Activated CD4-positive, alpha-beta T cell treated with anti-CD3 and anti-CD28 coated beads, Interleukin-2, amount 50 U/mL, for 24 hours (primary cell): ENCODE results near the gene IL1F10.
"Not testable (repeated sequence)": the region's sequence is repeated elsewhere in the genome, so short reads cannot be mapped to it uniquely, and the experiment has no call there.

Experiments
- DNase-seq, 2 donors: peaks; one replicate each; pipeline ENCODE4 v3.0.0-alpha.2; 2020; ENCODE audit warnings: low read depth in 1 of 2, low spot score in 1 of 2

Gene IL1F10

GRCh38 chr2:113080134-113080533 lies 12.4 kb downstream of the IL1F10 start:
- peak; percentile 24 to 42 for DNase-seq

- DNase-seq: no peak
Measured at GRCh38 chr2:113081488-113082210, 13.9 kb downstream of the IL1F10 start.

DNA sequence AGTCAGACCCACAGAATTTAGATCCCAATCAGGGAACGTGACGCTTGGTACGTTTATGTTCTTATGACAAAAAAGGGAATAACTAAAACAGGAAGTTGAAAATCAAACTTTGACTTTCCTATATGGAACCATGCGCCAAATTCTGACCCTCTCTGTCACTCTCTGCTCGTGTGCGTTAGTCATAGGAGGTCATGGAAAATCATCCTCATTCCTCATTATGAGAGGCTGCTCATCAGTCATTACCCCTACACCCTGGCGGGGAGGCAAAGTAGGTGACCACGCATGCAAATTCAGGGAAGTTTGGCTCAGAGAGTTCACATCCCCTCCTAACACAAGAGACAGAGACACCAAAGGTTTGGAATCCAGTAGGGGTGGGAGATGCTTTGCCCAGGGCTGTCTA lies 15.5 kb downstream of the IL1F10 start:
- DNase-seq: no peak

DNA sequence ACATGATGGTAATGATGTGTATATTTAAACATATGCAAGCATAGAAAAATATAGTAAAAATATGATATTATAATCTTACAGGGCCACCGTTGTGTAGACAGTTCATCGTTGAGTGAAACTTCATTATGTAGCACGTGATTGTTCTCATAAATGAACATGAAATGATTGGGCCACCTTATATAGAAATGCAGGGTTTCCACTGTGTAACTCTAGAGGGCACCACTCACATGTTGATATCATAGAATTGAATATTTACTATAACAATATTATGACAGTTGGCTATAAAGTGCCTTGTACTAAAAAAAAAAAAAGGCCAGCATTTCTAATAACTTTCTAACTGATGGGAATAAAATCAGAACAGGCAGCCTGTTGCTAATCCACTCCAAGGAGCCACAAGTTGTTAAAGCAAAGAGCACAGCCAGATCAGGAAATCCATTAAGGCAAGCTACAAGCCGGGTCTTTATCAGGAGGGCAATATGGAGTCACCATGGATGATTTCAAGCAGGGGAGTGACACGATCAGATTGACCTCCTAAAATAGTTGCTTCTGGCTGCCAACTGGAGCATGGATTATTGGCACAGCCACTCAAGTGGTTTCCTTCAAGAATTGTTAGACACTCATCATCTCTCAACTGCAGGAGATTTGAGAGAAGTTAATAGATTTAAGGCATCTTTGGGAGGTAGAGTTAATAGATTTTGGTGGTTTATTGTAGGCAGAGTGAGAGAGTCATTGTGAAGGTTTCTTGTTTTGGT lies 16.7 kb downstream of the IL1F10 start:
- DNase-seq: no peak

DNA sequence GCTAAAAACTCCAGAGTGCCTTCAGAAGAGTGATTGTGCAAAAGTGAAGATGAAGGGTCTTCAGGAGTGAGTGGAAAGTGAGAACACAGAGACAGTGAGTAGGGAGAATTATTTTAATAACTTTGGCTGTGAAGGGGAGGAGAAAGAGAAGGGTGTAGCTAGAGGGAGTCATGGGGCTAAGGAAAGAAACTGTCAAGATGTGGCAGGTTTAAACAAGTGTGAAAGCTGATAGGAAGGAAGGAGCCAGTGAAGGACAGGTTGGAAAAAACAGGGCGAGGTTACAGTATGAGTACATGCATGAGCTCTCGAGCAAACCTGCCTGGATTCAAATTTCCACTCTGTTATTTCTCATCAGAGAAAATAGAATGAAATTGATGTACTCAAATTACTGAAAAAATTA lies 17.8 kb downstream of the IL1F10 start:
- no peak for DNase-seq

DNA sequence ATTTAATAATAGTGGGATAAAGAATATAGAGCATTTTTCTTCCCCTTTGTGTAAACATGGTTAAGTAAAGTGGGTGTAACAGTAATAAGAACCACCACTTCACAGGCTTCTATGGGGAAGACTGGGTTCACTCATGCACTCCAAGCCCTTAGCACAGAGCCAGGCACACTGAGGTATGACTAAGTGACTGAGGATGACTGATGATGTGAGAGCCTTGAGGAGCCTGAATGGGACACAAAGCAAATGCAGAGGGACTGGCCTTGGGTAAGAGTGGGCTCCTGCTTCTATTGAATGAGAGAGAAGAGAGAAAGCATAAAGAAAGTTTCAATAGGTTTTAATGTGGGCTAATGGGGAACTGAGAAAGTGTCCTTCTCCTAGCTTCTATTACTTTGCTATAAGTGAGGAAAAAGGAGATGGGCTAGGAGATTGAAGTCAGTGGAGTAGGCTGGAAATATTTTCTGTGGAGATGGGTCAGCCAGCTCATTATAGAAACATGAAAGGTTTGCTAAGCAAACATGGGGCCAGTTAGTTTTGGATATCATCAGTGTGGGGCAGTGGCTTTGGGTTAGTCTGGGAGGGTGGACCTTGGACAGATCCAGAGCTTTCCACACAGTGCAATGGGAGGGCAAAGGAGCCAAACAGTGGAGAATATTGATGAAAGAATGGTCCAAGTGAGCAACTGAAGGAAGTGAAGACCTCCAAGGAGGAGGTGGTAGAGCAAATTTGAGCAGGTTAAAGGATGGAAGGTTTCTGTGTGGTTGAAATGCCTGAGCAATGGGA lies 20.6 kb downstream of the IL1F10 start:
- DNase-seq: no peak

DNA sequence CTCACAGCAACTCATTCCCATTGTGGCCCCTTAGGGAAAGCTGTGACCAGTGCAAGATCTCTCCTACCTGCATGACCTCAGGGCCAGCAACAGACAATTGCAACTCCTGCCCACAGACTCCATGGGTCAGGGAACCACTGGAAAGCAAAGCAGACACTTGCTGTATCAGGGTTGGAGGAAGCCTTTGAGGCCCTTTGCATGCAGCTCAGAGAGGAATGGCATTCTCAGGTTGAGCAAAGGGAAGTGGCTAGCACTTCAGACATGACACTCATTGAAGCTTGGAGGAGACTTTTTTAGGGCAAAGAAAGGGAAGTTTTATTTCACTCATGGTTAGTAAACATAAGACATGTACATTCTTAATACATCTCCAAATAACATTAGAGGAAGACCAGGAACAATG lies 22.1 kb downstream of the IL1F10 start:
- no peak for DNase-seq

DNA sequence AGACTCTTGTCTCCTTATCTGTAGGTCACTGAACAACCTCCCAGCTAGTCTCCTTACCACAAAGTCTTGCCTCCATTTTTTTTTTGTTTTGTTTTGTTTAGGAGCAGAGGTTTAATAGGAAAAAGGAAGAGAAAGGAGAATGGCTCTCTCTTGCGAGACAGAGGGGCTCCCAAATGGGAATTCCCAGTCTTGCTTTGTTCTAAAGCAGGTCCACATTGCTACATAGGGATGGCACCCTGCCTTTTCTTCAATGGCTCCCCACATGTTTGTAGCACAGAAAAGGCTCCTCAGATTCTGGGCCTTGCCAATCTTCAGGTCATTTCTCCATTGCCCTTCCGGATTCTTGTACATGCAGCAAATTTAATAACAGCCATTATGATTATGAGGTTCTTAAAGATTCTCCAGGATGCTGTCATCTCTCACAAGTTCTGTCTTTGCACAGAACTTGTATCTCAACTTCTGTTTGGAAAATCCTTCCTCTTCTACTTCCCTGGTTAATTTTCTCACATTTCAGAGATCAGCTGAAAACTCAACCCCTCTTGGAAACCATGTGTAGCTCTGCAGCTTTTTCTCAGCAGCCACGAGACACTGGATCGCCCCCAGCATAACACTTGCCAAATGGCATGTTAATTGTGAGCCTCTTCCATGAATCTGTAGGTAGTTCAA lies 23.6 kb downstream of the IL1F10 start:
- DNase-seq: no peak

DNA sequence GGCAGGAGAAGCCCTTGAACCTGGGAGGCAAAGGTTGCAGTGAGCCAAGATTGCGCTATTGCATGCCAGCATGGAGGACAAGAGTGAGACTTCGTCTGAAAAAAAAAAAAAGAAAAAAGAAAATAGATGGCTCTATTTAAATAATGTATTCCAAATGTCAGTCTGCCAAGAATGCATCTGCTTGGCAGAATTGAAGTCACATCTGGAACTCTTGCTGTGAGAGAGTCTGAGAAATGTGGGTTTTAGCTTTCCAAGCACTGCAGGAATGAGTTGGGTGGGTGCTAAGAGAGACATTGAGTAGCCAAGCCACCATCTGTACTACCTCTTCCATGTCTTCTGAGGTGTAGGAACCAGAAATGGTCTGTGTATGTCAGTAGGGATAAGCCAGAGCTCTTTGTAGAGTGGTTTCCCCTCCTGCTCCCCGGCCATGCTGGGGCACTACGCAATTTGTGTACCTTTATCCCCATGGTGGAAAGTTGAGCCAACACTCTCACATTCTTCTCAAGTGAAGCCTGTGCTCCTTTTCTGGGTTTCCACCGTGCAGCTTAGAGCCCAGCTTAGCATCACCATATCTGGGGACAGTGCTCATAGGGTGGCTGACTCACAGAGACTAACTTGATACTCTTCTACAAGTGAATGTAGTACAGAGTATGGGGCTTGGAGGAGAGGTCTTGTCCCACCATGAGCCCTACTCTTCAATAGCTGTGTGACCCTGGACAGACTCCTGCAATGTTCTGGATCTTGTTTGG lies 25.3 kb downstream of the IL1F10 start:
- no peak for DNase-seq

GRCh38 chr2:113093613-113093977 lies 25.8 kb downstream of the IL1F10 start:
- no peak for DNase-seq

GRCh38 chr2:113096306-113096705 lies 28.5 kb downstream of the IL1F10 start:
- DNase-seq: not testable (repeated sequence)

DNA sequence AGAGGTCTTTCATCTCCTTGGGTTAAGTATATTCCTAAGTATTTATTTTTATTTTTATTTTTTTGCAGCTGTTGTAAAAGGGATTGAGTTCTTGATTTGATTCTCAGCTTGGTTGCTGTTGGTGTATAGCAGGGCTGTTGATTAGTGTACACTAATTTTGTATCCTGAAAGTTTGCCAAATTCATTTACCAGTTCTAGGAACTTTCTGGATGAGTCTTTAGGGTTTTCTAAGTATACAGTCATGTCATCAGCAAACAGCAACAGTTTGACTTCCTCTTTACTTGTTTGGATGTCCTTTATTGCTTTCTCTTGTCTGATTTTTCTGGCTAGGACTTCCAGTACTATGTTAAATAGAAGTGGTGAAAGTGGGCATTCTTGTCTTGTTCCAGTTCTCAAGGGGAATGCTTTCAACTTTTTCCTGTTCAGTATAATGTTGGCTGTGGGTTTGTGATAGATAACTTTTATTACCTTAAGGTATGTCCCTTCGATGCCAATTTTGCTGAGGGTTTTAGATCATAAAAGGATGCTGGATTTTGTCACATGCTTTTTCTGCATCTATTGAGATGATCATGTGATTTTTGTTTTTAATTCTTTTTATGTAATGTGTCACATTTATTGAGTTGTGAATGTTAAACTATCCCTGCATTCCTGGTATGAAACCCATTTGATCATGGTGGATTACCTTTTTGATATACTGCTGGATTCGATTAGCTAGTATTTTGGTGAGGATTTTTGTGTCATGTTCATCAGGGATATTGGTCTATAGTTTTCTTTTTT lies 29.3 kb downstream of the IL1F10 start:
- DNase-seq: not testable (repeated sequence)

DNA sequence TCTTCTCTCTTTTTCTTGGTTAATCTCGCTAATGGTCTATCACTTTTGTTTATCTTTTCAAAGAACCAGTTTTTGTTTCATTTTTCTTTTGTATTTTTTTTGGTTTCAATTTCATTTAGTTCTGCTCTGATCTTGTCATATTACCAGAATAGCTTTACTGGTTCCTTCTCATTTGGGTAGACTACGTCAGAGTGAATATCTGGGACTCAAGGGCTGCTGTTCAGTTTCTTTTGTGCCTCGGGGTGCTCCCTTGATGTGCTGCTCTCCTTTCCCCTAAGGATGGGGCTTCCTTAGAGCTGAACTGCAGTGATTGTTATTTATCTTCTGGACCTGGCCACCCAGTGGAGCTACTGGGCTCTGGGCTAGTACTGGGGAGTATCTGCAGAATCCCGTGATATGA lies 30.3 kb downstream of the IL1F10 start:
- DNase-seq: no peak

DNA sequence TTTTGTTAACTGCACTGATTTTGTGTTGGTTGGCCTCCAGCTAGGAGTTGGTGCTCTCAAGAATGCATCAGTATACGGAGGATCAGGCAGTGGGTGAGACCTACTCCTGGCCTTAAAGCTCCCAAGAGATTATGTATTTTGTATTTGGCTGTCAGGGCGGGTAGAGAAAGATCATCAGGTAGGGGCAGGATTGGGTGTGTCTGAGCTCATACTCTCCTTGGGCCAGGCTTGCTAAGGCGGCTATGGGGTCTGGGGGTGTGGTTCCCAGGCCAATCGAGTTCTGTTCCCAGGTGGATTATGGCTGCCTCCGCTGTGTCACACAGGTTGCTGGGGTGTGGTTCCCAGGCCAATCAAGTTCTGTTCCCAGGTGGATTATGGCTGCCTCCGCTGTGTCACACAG lies 30.8 kb downstream of the IL1F10 start:
- DNase-seq: no peak

GRCh38 chr2:113102133-113102532 lies 34.4 kb downstream of the IL1F10 start:
- DNase-seq: no peak

GRCh38 chr2:113103277-113103676 lies 35.5 kb downstream of the IL1F10 start:
- no peak for DNase-seq

DNA sequence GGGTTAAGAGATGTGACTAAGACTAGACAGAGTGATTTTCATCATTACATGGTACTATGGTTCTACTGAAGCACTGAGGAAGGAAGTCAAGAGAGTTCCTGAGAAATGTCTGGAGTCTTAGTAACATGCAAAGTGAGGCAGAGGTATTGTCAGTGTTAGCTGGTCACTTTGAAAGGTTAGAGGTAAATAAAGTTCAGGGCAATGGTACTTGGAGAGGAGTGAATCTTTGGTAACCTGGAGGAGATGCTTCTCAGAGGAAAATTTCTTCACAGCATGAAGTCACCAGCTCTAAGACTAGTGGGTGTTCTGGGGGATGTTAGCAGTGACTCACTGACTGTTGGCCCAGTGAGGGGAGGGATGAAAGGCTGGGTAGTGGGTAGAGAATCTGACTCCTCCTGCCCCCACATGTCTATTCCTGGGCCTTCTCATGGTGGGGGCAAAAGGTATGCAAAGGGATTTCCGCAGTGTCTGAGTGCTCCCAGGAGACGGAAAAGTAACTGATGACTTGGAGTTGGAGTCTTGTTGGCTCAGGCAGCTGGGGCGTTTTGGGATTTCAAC lies 36.4 kb downstream of the IL1F10 start:
- DNase-seq: no peak

DNA sequence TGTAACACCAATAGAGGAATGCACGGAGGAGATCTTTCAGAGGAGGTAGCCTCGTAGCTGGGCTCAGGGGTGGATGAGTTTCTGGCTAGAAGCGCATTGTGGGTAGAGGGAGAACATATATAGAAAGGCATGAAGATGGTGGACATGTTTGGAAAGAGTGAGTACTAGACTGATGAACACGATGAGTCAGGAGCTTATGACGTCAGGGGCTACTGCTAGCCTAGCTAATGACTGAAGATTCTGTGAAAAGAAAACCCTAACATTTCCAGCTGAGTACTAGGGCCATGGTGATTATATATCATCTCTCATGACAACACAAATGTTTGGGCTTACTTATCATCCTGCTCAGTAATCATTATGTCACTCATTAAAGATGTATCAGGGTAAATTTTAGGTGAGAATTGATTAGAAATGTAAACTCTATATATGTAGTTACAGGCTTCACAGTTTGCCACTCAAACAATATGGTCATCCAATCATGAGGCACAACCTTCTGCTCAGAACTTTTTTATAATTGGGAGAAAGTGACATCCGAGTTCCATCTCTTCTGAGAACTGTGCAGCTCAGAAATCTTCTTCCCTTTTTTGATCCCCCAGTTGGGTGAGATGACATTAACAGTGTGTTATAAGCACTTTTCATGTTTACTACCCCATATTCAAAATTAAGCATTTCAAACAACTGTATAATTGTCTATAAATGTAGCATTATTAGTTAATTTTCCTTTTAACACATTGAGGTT lies 37.4 kb downstream of the IL1F10 start:
- peak in 1 of 2 donors; percentile 50 for DNase-seq

DNA sequence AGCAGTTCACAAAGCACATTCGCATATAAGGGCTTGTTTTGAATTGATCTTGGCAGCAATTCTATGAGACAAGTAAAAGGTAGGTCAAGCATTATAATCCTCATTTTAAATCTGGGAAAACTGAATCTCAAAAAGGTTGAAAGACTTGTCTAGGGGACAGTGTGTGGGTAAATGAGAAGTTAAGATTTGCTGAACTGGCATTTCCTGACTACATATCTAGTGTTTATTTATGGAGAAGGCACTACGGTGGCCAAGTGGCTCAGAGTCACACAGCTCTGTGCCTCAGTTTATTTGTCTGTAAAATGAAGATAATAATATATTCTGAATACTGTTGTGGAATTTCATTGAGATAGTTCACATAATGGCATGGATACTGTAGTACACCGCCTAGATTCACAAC lies 43.4 kb downstream of the IL1F10 start:
- DNase-seq: no peak
